Stimulated activated CD4-positive, alpha-beta T cell treated with anti-CD3 and anti-CD28 coated beads, Interleukin-12 subunit alpha, Interleukin-12 subunit beta, amount 100 ng/mL, for 4 hours (primary cell): ENCODE results near the gene ADAMTS12.

Experiments
- DNase-seq: peaks from one replicate; pipeline ENCODE4 v3.0.0-alpha.2; 2020

The ADAMTS12 gene

DNA sequence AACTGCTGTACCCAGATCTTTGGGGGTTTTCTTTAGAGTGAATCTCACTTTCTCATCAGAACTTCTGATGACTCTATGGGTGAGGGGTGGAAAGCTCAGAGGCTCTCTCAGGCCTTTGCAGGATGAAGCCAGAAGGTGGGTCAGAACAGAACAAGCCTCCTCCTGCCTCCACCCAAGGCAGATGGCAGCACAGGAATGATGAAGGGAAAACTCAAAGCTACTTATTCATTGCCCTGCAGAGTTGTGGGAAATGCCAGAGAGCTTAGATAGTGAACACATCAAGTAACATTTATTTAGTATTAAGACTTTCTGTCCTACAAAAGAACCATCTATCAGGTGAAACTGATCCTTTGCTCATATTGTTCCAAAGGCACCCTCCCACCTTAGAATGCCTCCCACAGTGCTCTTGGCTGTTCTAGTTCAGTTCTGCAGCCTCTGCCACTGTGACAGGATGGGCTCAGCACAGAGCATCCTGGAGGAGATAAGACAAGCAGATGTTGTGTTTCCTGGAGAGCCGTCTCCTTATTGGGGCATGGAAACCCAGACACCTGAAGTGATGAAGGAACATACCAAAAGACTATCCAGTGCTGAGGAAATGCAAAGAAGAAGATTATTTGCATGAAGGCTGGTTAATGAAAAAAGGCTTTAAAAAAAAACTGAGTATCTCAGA is 146.6 kb downstream of the ADAMTS12 start:
- DNase-seq: no peak

GRCh38 chr5:33743099-33743498 is 148.7 kb downstream of the ADAMTS12 start:
- no peak for DNase-seq

- DNase-seq: no peak
Measured at GRCh38 chr5:33742181-33742580, 149.6 kb downstream of the ADAMTS12 start.

GRCh38 chr5:33738967-33739366 is 152.8 kb downstream of the ADAMTS12 start:
- no peak for DNase-seq

- DNase-seq: no peak
Measured at GRCh38 chr5:33738097-33738496, 153.7 kb downstream of the ADAMTS12 start.

- no peak for DNase-seq
Measured at GRCh38 chr5:33737697-33738096, 154.1 kb downstream of the ADAMTS12 start.

DNA sequence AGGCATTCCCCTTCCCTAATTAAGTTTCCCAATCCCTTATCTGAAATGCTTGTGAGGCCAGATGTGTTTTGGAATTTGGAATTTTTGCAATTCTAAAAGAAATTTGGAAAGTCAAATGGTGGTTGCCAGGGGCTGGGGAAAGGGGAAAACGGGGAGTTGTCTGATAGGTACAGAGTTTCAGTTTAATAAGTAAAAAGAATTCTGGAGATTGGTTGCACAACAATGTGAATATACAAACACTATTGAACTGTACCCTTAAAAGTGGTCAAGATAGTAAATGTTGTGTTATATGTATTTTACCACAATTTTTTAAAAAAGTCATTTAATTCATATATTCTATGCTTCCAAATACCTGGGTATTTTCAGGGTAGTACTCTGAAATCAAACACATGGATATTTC is 154.5 kb downstream of the ADAMTS12 start:
- DNase-seq: no peak

- no peak for DNase-seq
Measured at GRCh38 chr5:33736510-33736909, 155.3 kb downstream of the ADAMTS12 start.

DNA sequence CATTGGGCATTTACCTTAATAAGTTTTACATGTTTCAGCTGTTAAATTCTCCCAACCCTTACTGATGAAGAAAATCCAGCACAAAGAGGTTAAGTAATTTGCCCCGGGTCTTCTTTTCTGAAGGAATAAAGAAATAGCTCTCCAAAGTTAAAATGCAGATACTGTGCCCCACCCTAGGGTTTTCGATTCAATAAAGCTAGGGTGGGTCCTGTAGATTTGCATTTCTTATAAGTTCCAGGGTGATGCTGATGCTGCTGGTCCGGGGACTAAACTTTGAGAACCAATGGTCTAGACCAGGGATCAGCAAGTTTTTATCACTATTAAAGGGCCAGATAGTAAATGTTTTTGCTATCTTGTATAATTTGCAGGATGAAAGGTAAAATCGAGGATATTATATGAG is 156.7 kb downstream of the ADAMTS12 start:
- no peak for DNase-seq

- no peak for DNase-seq
Measured at GRCh38 chr5:33734537-33734936, 157.3 kb downstream of the ADAMTS12 start.

DNA sequence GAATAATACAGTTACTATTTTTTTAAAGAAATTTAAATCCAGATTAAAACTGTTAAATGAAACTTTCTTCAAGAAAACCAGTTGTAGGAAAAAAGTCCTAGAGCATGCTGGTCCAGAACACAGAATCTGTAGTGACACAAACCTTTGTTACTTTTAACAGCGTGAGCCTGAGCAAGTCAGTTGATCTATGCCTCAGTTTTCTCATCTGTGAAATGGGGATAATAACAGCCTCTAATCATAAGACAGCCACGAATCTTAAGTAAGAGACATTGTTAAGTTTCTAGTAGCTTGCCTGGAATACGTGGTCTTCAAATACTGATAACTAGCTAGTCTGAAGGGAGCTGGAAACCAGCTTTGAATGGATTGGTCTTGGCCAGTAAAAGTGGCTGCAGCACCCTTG is 158.6 kb downstream of the ADAMTS12 start:
- DNase-seq: no peak

DNA sequence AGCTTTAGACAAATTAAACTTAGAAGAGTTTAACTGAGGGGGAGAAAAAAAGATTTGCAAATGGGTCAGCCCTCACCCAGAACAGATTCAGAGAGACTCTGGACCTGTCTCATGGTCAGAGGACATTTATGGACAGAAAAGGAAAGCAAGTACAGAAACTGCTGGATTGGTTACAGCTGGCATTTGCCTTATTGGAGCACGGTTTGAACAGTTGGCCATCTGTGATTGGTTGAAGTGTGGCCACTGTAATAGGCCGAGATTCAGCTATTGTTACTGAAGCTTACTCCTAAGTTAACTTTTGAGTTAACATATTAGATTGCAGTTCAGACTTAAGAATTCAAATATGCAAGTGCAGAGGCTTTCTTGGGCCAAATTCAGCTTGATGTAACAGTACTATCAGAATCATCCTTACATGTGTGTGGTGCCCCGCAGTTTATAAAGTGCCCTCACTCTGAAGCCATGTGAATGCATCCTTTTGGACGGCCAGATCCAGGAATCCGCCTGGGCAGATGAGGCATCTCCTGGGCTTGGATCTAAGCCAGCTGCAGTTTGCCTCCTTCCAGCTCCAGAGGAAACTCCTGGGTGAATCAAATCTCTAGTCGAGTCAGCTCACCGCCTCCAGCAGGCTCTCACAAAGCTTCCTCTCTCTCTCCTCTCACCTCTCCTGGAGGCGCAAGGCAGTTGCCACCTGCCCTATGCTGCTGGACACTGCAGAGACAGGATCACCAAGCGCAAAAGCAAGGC is 165.2 kb downstream of the ADAMTS12 start:
- DNase-seq: no peak

- DNase-seq: no peak
Measured at GRCh38 chr5:33725806-33726205, 166.0 kb downstream of the ADAMTS12 start.

GRCh38 chr5:33721491-33722200 is 170.1 kb downstream of the ADAMTS12 start:
- no peak for DNase-seq

- DNase-seq: no peak
Measured at GRCh38 chr5:33720176-33720575, 171.6 kb downstream of the ADAMTS12 start.

DNA sequence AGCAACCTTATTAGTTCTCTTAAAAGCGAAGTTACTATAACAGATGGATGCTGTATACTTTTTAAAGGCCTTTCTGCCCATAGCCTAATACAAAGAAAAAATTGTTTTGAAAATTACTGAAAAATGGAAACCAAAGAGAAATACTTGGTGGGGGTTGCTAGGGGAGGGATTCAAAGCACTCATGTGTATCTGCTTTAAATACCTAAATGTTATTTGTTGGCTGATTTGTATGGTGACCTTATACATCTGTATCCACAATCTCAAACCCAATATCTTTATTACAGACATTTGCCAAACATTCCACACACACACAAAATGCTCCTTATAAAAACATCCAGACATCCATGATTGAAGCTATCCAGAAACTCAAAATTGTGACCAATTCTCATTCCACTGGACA is 172.0 kb downstream of the ADAMTS12 start:
- no peak for DNase-seq

DNA sequence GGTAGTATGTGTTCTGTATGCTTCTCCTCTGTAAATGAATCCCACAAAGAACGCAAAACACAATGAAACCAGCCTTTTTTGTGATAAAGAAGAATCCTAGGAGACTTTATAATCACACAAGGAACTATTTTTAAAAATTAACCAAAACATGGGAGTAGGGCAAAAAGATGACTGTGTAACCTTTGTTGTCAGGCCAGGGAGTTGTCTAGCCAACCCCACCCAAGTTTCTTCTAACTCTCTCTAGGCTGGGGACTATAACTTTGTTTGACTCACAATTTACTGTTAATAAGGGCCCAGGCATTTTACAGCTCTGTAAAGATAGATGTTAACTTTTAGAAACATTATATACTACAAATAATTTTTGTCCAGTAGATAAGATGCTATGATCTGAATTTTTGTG is 176.1 kb downstream of the ADAMTS12 start:
- no peak for DNase-seq

GRCh38 chr5:33713136-33713765 is 178.5 kb downstream of the ADAMTS12 start:
- DNase-seq: no peak

DNA sequence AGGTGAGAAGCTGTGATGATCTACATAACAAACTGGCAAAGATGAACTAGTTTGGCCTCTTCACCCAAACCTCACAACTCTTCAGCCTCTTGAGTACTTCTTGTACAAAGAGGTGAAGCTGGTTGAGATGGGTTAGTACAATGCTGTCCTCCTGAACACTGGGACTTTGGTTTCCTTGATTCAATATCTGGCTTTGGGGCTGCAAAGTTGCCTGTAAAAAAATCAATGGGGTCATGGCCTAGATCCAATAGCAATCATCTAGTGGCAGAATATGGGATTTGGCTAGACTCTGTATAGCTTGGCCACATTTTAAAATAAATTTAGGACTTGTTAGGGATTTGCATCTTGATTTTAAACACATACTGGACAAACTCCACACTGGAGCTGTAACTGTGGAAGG is 179.1 kb downstream of the ADAMTS12 start:
- no peak for DNase-seq

GRCh38 chr5:33711094-33711679 is 180.6 kb downstream of the ADAMTS12 start:
- DNase-seq: no peak

DNA sequence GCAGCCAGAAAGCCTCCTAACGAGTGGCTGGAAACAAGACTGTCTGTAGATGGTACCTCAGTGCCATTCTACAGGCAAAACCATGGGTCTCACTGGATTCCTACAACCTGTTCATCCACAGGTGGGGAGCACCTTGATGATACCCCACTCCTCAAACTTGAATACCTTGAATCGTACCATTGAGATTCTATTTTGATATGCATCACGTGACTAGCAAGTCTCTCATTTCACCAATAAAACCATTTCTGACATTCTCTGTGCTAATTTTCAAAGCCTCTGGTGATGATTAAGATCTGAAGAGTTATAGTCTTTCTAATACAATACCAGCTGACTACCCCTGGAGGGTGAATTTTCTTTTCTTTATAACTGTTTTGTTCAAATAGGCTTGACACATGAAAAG is 188.9 kb downstream of the ADAMTS12 start:
- no peak for DNase-seq

GRCh38 chr5:33701951-33702350 is 189.8 kb downstream of the ADAMTS12 start:
- DNase-seq: no peak

- no peak for DNase-seq
Measured at GRCh38 chr5:33701251-33701650, 190.5 kb downstream of the ADAMTS12 start.
